NCI-H1105 treated with DMSO at 0.1 percent for 48 hours (cell line): ENCODE results near the gene SPAG16.

Experiments used
- DNase-seq: peaks from one replicate; lab custom pipeline; 2025; lab: John Stamatoyannopoulos, UW

Gene SPAG16

DNA sequence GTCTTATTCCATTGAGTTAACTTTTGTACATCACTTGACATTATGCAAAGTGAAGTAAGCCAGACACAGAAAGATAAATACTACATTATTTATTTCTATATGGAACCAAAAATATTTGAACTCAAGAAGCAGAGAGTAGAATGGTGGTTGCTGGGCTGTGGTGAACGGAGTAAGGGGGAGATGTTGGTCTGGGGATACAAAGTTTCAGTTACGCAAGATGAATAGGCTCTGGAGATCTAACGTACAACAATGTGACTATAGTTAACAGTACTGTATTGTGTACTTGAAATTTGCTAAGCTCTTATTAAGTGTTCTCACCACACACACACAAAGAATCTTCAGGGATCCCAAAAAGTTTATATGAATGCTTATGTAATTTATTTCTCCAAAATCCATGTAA, 1001.7 kb downstream of the SPAG16 start:
- no peak for DNase-seq

DNA sequence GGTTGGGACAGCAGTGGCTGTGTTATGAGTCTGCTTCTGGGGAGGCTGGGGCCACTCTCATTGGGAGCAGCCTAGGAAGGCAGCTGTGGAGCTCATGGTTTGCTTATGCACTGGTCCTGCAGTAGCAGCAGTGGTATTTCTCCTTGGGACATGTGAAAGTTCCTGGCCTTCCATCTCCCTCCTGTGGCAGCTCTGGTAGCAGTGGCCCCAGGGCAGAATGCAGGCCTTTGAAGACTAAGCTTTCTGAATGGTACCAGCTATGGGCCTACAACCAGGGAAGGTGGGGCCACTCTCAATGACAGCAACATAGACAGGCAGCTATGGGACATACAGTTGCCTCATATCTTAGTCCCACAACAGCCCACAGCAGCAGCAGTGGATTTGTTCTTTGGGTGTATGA, 1009.3 kb downstream of the SPAG16 start:
- no peak for DNase-seq

DNA sequence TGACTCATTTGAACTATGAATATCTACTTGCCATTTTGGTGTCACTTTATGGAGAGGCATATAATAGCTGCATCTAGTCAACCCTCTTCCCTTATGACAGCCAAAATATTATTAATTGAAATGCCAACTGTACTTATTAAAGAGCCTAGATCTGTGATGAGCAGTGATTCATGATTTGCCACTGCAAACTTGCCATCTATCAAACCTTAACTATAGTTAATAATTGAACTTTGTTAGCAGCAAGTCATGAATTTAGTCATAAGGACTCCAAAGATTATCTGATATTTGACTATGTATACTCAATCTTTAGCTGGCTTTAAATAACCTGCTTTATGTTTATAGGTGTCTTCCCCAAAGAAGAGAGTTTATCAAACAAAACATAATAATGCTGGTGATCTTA, 1010.2 kb downstream of the SPAG16 start:
- no peak for DNase-seq

DNA sequence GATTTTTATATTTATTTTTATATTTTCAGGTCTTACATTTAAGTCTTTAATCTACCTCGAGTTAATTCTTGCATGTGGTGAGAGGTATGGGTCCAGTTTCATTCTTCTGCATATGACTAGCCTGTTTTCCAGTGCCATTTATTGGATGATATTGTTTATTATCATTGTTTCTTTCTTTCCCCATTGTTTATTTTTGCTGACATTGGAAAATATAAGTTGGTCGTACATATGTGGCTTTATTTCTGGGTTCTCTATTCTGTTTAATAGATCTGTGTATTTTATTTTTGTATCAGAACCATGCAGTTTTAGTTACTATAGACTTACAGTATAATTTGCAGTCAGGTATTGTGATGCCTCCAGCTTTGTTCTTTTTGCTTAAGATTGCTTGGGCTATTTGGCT, 1013.2 kb downstream of the SPAG16 start:
- DNase-seq, result no peak

DNA sequence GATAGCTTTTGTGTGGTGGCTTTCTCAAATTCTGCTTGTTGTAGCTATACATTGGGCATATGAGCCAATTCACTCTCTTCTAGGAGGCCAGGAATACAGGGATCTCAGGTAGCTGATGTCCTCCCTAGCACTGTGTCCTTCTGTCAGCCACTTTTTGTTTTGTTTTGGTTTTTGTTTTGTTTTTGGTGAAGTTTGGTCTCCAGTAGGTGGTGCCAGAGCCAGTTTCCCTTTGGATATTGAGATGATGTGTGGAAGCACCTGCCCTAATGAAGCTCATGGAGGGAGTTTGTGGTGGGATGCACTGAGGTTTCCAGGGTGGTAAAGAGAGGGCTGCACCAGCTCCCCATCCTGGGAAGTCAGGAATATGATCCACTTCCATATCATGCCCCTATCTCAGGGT, 1026.1 kb downstream of the SPAG16 start:
- no peak for DNase-seq

DNA sequence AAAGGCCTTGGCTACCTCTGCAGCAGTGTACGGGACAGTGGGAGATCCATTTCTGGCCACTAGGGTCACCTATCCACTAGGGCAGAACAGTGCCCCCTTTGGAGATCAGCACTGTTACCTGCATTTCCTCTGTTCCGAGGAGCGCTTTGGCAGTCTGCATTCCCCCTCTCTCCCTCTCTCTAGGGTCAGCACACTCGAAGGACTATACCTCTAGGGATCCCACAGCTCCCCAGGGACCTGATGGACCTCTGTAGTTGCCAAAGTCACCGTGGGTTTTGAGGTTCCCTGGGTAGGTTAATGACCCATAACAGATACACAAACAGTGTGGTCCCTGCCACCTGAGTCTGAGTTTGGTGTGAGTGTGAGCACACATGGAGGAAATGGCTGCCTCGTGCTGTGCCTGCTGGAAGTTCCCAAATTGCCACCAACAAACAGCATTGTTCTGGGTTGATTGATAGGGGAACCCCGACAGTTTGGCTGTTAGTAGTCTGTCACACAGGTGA, 1026.8 kb downstream of the SPAG16 start:
- DNase-seq, result no peak

DNA sequence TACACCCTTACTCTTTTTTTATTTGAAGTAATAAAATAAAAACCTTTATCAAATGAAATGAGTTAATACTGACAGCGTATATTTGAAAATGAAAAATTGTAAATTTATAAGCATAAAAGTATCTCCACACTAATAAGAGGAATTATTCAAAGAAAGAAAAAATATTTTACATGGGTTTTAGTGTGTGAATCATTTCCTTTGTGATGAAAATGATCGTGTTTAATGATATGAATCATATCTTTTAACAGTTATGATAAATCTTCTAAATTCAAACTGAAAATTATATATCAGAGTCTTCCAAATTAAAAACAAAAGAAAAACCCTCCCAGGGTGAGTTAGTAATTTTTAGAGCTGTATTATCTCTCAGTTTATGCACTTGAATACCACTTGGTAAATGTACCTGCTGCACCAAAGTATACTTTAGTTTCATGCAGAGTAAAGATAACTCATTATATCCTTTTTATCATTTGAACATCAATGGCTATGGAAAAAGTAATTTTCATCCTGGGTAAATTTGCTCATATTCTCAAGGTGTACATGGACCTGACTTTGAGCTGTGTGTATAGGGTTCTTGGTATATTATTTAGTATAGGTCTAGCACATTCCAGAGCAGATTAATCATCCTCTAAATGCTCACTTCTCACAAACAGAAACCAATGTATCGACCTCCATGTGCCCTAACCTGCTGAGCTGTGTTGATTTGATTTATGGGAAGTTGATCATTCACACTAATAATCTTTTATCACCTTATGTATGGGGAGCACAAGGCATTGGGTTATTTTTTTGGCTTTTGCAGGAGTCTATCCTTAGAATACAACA, 1027.9 kb downstream of the SPAG16 start:
- DNase-seq, result no peak

DNA sequence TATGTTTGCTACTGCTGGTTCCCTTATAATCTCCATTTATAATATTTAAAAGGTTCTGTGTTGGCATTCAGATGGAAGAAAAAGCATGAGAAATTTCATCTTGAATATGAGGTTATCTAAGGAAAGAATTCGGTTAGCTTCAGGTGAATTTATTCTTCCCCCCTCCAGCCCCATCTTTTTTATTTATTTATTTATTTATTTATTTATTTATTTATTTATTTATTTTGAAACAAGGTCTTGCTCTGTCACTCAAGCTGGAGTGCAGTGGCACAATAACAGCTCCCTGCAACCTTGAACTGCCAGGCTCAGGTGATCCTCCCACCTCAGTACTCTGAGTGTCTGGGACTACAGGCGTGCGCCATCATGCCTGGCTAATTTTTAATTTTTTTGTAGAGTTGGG, 1031.1 kb downstream of the SPAG16 start:
- no peak for DNase-seq

DNA sequence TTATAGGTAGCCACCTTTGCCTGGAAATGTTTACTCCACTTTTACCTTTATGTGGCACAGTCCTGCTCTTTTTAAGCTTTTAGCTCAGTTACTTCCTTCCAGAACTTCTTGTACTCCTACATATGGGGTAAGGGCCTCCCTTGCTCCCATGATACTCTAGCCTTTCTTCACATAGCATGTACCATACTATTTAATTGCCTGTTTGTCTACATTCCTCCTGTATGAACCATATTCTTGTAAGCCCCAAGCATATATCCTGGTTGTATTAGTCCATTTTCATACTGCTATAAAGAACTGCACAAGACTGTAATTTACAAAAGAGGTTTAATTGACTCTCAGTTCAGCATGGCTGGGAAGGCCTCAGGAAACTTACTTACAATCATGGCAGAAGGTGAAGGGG, 1035.9 kb downstream of the SPAG16 start:
- DNase-seq, result no peak

DNA sequence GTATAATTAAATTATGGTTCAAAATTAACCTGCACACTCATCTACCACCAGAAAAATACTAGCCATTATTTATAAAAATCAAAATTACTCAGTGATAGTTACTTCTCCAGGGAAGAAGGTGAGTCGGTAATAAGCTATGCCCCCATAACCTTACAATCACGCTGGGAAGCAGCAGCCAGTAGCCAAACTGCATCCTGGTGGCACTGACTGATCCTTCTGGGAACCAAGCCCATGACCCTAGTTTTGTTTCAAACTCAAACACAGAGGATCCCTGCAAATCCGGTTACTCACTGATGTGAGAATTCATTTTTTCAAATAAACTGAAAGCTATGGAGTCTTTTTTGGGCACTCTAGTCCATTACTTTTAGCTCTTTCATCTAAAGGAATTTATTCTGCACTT, 1038.4 kb downstream of the SPAG16 start:
- DNase-seq, result no peak

DNA sequence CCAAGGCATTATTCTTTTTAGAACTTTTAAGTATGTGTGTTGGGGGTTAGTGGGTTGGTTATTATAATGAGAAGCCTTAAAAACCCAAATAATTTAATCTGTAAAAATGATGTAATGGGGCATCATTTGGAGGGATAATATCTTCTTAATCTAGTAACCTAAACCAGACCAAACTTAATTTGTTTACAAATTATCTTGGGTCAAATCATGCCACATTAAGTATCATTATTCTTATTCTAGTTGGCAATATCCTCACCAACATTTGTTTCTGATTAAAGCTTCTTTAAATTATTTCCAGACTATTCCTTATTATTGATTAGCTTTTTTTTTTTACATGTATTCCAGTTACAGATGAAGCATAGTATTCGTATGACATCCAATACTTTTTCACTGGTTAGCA, 1041.1 kb downstream of the SPAG16 start:
- DNase-seq, result no peak

DNA sequence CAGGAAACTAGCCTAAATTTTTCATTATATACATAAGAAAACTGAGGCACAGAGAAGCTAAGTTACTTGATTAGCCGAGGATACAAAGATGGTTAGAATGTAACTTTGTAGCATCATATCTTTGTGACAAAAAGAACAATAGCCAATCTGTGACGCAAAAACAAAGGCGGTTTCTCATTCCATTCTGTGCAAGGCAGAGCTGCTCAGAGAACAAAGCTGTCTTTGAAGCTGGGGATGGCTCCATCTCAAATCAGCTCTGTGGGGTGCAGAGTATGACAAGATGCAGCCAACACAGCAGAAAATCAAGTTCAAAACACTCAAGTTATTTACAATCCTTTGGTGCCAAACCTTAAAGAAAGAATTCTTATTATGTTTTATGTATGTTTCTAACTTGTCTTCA, 1044.7 kb downstream of the SPAG16 start:
- no peak for DNase-seq

DNA sequence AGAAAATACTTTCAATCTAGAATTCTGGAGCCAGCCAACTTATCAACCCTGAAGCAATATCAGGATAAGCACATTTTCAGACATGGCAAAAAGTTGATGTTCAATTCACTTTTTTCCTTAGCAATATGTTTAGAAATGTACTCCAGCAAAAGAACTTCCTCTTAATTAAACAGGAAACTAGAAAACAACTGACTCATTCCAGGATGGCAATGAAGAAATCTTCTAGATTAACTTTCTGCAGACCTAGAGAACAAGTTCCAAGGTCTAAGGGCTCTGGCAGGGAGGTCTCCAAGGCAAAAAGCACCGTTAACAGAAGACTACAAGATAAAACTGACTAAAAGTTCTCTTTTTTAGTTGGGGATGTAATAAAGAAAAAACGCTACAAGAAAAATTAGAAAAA, 1057.4 kb downstream of the SPAG16 start:
- no peak for DNase-seq

DNA sequence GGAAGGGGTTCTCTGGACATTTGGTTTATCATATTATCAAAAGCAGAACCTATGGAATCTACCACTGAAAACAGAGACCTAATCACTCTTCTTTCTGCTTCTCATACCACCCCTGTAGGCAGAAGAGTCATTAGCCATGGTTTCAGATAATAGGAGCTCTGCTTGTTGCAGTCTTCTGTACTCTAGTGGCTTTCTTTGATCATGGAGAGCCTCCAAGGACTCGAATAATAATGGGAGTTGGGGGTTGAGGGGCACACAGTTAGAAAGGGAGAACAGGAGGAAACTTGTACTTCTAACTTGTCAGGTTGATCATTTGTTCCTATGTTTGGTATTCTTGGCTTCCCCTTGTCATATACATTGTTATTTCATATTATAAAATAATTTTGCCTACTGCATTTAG, 1074.2 kb downstream of the SPAG16 start:
- DNase-seq, result no peak

DNA sequence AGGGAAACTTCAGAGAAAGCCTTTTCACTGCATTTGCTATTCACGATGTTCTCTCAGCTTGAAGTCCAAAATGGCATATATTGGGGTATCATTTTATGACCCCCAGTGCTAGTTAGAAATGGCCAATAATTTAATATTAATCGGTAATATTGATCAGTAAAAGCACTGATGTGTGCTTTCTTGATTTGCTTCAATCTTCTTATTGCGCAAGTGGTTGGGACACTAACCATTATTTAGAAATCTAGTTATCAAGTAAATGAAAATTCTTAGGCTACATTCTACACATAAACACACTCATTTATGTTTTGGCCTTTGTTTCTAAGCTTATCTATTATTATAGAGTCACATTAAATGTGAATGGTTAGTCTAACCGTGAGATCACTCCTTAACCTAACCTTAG, 1076.9 kb downstream of the SPAG16 start:
- DNase-seq, result no peak

DNA sequence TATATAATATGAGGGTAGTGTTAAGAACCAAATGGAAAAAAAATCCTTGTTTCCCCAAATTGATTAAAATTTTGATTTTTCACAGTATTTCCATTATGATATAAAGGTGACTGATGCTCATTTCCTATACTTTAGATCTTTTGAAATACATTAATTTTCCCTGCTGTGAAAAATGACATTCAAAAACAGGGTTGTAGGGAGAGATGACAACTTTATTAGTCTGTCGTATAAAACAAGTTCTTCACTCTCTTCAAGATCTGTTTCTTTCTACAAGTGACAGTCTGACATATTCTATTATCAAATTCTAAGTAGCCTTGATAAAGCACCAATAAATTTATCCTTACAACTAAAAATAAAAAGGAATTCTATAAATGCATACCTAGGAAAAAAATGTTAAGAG, 1081.3 kb downstream of the SPAG16 start:
- DNase-seq, result no peak

DNA sequence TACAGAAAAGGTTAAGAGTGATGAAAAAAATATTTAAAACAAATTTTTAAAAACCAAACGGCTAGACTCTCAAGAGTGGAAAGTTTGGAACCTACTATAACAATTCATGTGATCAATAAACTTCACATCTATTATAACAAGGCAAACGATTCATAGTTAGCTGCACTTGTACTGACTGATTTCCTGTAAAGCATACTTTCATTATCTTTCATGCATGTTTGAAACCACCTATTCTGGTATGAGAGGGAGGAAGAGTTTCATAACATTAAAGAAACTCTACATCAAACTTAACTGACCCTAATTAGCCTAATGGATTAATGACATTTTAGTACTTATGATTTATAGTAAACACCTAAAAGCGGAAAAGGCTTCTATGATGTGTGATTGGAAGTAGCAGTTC, 1082.9 kb downstream of the SPAG16 start:
- no peak for DNase-seq

DNA sequence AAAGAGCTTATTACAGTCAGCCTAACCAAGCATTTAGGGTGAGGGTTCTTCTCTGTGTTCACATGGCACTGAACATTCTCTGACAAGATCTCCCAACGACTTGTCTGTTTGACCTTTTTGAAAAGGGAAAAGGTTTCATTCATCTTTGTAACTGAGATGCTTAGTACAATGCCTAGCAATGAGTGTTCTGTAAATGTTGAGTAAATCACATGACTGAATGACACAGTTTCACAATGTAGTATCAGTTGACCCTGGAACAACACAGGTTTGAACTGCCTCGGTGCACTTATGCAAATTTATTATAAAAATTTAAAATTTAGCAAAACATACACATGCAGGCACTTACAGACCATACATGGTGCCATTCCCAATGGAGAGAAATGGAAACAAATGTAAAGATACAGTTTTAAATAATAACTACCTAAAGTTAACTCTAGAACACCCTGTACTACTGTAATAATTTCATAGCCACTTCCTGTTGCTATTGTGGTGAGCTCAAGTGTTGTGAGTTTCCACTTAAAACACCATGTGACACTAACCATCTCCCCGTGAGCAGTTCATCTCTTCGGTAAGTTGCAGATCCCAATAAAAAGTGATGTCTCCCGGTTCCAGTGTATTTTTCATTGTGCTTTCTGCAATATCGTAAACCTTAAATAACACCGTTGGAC, 1092.5 kb downstream of the SPAG16 start:
- DNase-seq, result no peak

DNA sequence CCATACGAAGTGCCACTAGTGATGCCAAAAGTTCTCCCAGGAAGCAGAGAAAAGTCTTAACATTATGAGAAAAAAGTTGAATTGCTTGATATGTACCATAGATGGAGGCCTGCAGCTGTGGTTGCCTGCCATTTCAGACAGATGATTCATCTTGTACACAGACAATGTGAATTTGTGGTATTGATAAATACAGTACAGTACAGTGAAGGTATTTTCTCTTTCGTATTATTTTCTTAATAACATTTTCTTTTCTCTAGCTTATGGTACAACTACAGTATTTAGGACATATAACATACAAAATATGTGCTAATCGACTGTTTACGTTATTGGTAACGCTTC, 1093.0 kb downstream of the SPAG16 start:
- DNase-seq, result no peak

DNA sequence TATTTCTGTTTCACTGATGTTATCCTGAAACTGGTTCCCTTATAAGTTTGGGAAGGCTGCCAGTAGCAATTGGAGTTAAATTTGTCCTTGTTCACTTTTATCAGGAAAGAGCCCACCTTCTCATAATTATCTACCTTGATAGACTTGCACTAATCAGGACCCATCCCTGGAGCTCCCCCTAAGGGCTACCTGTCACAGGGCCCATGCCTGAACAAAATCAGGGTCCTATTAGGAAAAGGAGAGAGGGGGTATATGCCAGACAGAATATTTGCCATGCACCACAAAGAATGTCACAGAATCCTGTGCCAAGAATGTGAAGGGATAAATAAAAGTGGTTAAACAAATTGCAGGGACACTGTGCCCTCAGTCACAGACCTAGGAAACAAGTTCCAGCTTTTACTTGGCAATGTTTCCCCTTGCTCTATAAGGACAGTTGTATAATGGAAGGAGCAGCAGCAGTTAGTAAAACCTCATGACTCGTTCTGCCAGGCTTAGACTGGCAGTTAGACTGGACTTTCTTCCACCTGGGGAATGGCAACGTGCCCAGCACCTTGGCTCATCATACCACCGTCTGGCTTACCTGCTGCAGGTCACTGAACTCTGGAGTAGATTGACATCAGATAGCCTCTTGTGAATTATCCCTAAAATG, 1094.3 kb downstream of the SPAG16 start:
- DNase-seq, result peak; percentile 86

DNA sequence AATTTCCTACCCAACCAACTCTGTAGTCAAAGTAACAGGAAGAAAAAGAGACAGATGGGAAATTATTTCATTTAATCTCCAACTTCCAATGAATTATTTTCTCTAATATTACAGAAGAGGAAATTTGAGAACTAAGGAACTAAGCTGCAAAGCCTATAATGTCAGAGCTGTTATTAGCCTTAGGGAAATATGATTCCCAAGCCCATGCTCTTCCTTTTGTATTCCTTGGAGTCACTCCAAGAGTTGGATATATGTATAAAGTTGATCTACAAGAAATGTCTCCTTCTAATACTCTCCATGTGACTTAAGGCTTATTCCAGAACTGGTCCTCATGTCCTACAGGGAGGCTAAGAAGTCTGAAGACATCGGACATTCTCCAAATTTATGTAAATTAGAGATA, 1095.0 kb downstream of the SPAG16 start:
- DNase-seq, result peak; percentile 16

DNA sequence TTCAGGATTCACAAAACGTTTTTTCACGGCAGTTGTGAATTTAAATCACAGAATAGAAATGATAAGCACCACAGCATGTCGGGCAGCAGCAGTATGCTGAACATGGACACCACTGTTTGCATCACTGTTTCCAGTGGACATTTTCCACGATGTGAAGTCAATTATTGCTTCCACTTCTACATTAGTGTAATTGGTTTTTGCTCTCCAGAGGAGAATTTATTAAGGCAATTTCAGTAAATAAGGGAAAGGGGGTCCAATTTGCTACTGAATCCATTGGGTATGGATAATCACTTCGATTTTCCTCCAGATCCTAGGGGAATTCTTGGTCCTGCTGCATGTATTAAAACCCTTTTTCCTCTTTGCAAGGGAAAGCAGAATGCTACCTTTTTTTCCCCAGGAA, 1096.4 kb downstream of the SPAG16 start:
- no peak for DNase-seq

DNA sequence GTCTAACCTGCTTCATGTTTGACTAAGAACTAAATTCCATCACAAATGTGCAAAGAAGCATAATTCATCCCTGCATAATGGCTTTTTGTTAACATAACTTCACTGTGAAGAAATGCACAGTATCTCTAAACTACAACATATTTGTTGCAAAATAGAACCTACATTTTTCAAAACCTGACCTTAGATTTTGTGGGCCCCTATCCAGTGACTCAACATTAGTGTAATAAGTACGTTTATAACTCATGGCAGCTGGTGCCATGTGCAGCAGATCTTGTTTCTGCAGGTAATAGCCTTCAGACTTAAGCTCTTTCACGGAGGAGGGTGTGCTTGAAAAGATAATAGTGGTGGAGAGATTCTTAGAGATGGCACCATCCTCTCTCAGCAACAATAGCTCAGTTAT, 1098.0 kb downstream of the SPAG16 start:
- DNase-seq, result no peak
